H1 (cell line): ENCODE measurements around the gene PRKN. TPM values are rescaled to one million over a fixed set of nuclear protein-coding genes. Genes with fewer than 3 reads are reported as not detected.

Experiments
- KDM4A ChIP-seq: IDR thresholded peaks from one replicate; pipeline ENCODE4 v1.7.1; 2012; ENCODE audit warnings: low read depth, mild to moderate bottlenecking, moderate library complexity, low read length, inconsistent platforms; ENCODE audit not compliant: severe bottlenecking
- NRF1 ChIP-seq: IDR thresholded peaks from 2 replicates; pipeline ENCODE4 v1.6.1; 2011; ENCODE audit warnings: mild to moderate bottlenecking, low read depth, low read length, improper control_type of control experiment
- POLR2A ChIP-seq, 2 experiments: IDR thresholded peaks; 1 replicate in 1 of 2; 2 replicates in 1 of 2; pipeline ENCODE4 v1.6.1; 2011; ENCODE audit warnings: low read depth in 2 of 2, low read length in 2 of 2, mild to moderate bottlenecking in 2 of 2; ENCODE audit errors: control extremely low read depth in 1 of 2
- POU5F1 ChIP-seq: IDR thresholded peaks from 2 replicates; pipeline ENCODE4 v1.6.1; 2011; ENCODE audit warnings: low read depth, mild to moderate bottlenecking, low read length, moderate library complexity
- RXRA ChIP-seq: IDR thresholded peaks from 2 replicates; pipeline ENCODE4 v1.6.1; 2011; ENCODE audit warnings: low read depth, mild to moderate bottlenecking, low read length, moderate library complexity; ENCODE audit not compliant: insufficient read depth
- SRF ChIP-seq: IDR thresholded peaks from 2 replicates; pipeline ENCODE4 v1.6.1; 2011; ENCODE audit warnings: mild to moderate bottlenecking, low read depth, low read length, moderate library complexity
- TEAD4 ChIP-seq: IDR thresholded peaks from 2 replicates; pipeline ENCODE4 v1.6.1; 2012; ENCODE audit warnings: low read depth, low read length, inconsistent platforms, mixed read lengths
- polyA plus RNA-seq, 7 experiments: library from polyadenylated mRNA; depleted of rRNA in 3 of 7; stranded (reverse) in 5 of 7; unstranded in 2 of 7; fragments of >200 nt in 5 of 7; fragments of 200-250 nt in 2 of 7; gene quantifications; 1 replicate in 5 of 7; 2 replicates in 1 of 7; 4 replicates in 1 of 7; pipeline versions ENCODE4 v1.2.1 to v1.2.3, GENCODE V29; 2011 to 2013; ENCODE audit warnings: missing spikeins in 2 of 7, mixed read lengths in 2 of 7
- total RNA-seq: library from RNA; stranded (reverse); fragmentation: NEBNext Ultra II Directional; extraction: Animal tissue kit (Norgen Biotek cat#: 25700); gene quantifications from 2 replicates; pipeline ENCODE4 v1.2.1, GENCODE V29; 2021
- TF ChIP-seq, protein P1 (sequence below): fragments of 300-600 bp; sonication (generic); IDR thresholded peaks from 2 replicates; pipeline ENCODE4 v1.7.1; 2012; ENCODE audit warnings: low read length, moderate library complexity, mild to moderate bottlenecking, inconsistent platforms; ENCODE audit not compliant: insufficient replicate concordance
- TF ChIP-seq, protein P2 (sequence below): IDR thresholded peaks from 2 replicates; pipeline ENCODE4 v1.6.1; 2011; ENCODE audit warnings: low read length, improper control_type of control experiment
- TF ChIP-seq, protein P3 (sequence below): IDR thresholded peaks from 2 replicates; pipeline ENCODE4 v1.6.1; 2012; ENCODE audit warnings: low read length, inconsistent platforms

Gene PRKN
- total and polyA plus RNA-seq, 2 of the 8 experiments (the other 6 are each of a cell fraction or from before 2014, with no cell fraction given), result 0.13 to 0.29 TPM

DNA sequence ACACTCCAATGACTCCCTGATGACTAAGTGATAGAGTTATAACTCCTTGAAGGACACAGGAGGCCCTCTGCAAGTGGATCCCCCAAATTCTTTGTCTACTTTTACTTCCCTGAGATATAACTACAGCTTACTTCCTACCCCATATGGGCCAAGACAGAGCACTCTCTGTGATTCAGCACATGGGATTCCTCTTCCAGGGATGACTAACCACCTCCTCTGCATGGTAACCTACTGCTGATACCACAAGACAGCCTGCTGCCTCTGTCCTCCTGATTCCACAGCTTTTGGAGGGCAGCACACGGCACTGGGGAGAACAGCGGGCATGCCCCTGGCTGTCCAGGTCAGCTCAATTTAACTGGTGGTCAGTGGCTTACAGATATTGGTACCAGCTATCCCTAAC, 778.0 kb downstream of the PRKN start (continued):
- TF ChIP-seq, protein P1, sequence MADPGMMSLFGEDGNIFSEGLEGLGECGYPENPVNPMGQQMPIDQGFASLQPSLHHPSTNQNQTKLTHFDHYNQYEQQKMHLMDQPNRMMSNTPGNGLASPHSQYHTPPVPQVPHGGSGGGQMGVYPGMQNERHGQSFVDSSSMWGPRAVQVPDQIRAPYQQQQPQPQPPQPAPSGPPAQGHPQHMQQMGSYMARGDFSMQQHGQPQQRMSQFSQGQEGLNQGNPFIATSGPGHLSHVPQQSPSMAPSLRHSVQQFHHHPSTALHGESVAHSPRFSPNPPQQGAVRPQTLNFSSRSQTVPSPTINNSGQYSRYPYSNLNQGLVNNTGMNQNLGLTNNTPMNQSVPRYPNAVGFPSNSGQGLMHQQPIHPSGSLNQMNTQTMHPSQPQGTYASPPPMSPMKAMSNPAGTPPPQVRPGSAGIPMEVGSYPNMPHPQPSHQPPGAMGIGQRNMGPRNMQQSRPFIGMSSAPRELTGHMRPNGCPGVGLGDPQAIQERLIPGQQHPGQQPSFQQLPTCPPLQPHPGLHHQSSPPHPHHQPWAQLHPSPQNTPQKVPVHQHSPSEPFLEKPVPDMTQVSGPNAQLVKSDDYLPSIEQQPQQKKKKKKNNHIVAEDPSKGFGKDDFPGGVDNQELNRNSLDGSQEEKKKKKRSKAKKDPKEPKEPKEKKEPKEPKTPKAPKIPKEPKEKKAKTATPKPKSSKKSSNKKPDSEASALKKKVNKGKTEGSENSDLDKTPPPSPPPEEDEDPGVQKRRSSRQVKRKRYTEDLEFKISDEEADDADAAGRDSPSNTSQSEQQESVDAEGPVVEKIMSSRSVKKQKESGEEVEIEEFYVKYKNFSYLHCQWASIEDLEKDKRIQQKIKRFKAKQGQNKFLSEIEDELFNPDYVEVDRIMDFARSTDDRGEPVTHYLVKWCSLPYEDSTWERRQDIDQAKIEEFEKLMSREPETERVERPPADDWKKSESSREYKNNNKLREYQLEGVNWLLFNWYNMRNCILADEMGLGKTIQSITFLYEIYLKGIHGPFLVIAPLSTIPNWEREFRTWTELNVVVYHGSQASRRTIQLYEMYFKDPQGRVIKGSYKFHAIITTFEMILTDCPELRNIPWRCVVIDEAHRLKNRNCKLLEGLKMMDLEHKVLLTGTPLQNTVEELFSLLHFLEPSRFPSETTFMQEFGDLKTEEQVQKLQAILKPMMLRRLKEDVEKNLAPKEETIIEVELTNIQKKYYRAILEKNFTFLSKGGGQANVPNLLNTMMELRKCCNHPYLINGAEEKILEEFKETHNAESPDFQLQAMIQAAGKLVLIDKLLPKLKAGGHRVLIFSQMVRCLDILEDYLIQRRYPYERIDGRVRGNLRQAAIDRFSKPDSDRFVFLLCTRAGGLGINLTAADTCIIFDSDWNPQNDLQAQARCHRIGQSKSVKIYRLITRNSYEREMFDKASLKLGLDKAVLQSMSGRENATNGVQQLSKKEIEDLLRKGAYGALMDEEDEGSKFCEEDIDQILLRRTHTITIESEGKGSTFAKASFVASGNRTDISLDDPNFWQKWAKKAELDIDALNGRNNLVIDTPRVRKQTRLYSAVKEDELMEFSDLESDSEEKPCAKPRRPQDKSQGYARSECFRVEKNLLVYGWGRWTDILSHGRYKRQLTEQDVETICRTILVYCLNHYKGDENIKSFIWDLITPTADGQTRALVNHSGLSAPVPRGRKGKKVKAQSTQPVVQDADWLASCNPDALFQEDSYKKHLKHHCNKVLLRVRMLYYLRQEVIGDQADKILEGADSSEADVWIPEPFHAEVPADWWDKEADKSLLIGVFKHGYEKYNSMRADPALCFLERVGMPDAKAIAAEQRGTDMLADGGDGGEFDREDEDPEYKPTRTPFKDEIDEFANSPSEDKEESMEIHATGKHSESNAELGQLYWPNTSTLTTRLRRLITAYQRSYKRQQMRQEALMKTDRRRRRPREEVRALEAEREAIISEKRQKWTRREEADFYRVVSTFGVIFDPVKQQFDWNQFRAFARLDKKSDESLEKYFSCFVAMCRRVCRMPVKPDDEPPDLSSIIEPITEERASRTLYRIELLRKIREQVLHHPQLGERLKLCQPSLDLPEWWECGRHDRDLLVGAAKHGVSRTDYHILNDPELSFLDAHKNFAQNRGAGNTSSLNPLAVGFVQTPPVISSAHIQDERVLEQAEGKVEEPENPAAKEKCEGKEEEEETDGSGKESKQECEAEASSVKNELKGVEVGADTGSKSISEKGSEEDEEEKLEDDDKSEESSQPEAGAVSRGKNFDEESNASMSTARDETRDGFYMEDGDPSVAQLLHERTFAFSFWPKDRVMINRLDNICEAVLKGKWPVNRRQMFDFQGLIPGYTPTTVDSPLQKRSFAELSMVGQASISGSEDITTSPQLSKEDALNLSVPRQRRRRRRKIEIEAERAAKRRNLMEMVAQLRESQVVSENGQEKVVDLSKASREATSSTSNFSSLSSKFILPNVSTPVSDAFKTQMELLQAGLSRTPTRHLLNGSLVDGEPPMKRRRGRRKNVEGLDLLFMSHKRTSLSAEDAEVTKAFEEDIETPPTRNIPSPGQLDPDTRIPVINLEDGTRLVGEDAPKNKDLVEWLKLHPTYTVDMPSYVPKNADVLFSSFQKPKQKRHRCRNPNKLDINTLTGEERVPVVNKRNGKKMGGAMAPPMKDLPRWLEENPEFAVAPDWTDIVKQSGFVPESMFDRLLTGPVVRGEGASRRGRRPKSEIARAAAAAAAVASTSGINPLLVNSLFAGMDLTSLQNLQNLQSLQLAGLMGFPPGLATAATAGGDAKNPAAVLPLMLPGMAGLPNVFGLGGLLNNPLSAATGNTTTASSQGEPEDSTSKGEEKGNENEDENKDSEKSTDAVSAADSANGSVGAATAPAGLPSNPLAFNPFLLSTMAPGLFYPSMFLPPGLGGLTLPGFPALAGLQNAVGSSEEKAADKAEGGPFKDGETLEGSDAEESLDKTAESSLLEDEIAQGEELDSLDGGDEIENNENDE, result no peak
- TF ChIP-seq NRF1 (no peak), RXRA (no peak), TEAD4 (no peak), POLR2A (IDR thresholded peaks at IDR 0.05; ENCODE audit: control extremely low read depth in 1 of 2, low read depth in 2 of 2, low read length in 2 of 2) (no peak), KDM4A (no peak), SRF (no peak), POU5F1 (no peak)
- TF ChIP-seq, protein P2, sequence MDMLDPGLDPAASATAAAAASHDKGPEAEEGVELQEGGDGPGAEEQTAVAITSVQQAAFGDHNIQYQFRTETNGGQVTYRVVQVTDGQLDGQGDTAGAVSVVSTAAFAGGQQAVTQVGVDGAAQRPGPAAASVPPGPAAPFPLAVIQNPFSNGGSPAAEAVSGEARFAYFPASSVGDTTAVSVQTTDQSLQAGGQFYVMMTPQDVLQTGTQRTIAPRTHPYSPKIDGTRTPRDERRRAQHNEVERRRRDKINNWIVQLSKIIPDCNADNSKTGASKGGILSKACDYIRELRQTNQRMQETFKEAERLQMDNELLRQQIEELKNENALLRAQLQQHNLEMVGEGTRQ, result no peak
- TF ChIP-seq, protein P3, sequence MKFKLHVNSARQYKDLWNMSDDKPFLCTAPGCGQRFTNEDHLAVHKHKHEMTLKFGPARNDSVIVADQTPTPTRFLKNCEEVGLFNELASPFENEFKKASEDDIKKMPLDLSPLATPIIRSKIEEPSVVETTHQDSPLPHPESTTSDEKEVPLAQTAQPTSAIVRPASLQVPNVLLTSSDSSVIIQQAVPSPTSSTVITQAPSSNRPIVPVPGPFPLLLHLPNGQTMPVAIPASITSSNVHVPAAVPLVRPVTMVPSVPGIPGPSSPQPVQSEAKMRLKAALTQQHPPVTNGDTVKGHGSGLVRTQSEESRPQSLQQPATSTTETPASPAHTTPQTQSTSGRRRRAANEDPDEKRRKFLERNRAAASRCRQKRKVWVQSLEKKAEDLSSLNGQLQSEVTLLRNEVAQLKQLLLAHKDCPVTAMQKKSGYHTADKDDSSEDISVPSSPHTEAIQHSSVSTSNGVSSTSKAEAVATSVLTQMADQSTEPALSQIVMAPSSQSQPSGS, result no peak
